SH-SY5Y (cell line): ENCODE measurements around the gene NME8.

Source experiments
- GATA2 ChIP-seq: IDR thresholded peaks from 2 replicates; pipeline ENCODE4 v1.6.1; 2011; ENCODE audit warnings: mild to moderate bottlenecking, low read depth, low read length
- GATA3 ChIP-seq: IDR thresholded peaks from 2 replicates; pipeline ENCODE4 v1.6.1; 2011; ENCODE audit warnings: low read depth, mild to moderate bottlenecking, low read length, moderate library complexity

- no peak for TF ChIP-seq GATA2
- TF ChIP-seq GATA3, result no peak
These were observed 75.6 kb downstream of the NME8 start for GRCh38 chr7:37923996-37924395.
